GM23248 (cell line): ENCODE data around the gene DENND2A.
"Not testable (repeated sequence)": the region's sequence is repeated elsewhere in the genome, so short reads cannot be mapped to it uniquely, and the experiment has no call there.

Experiments used
- EZH2 ChIP-seq: fragments of 200-600 bp; sonication (generic); IDR thresholded peaks from 2 replicates; pipeline ENCODE4 v1.6.1; 2018; ENCODE audit warnings: antibody characterized with exemption, mild to moderate bottlenecking; ENCODE audit not compliant: insufficient read depth, poor library complexity, severe bottlenecking
- EZH2phosphoT487 ChIP-seq: fragments of 200-600 bp; sonication (generic); IDR thresholded peaks from 2 replicates; pipeline ENCODE4 v1.6.1; 2018; ENCODE audit warnings: antibody characterized with exemption, moderate library complexity, mild to moderate bottlenecking, low read depth; ENCODE audit not compliant: insufficient read depth

GRCh38 chr7:140565761-140566160, 74.9 kb downstream of the DENND2A start:
- TF ChIP-seq EZH2, EZH2phosphoT487: not testable (repeated sequence)
